GM18502 (cell line): ENCODE data around the gene PHC3.
A peak's percentile ranks its signal among the peaks of the same experiment; 100 is the strongest.
"Not testable (repeated sequence)": the region's sequence is repeated elsewhere in the genome, so short reads cannot be mapped to it uniquely, and the experiment has no call there.

ENCODE experiments used
- ATAC-seq: cut with Tn5 transposase; IDR thresholded peaks from one replicate; pipeline ENCODE4 v1.9.1; 2021; ENCODE audit warnings: mild to moderate bottlenecking; ENCODE audit not compliant: unreplicated experiment, poor library complexity

Gene PHC3

GRCh38 chr3:170180908-170181885, at the start of gene PHC3:
PHC3 (minus strand) TSS chr3:170181733; CDS start chr3:170181715, 18 bp downstream.
- ATAC-seq: peak; percentile 74

GRCh38 chr3:170228093-170228766, 46.7 kb upstream of the PHC3 start:
- ATAC-seq: no peak

- ATAC-seq: no peak
Observed at GRCh38 chr3:170226426-170226960, 45.0 kb upstream of the PHC3 start.

GRCh38 chr3:170225166-170225565, 43.6 kb upstream of the PHC3 start:
- no peak for ATAC-seq

GRCh38 chr3:170222647-170223541, 41.4 kb upstream of the PHC3 start:
- peak; percentile 36 for ATAC-seq

- ATAC-seq: peak; percentile 96
Observed at GRCh38 chr3:170221924-170222646, 40.6 kb upstream of the PHC3 start, which contains the start of gene PRKCI. PRKCI (plus strand) TSS chr3:170222424; CDS start chr3:170222670, 246 bp downstream.

GRCh38 chr3:170220871-170221270, 39.3 kb upstream of the PHC3 start:
- no peak for ATAC-seq

- ATAC-seq: no peak
Observed at GRCh38 chr3:170219850-170220249, 38.3 kb upstream of the PHC3 start.

- ATAC-seq: no peak
Observed at GRCh38 chr3:170211668-170212067, 30.1 kb upstream of the PHC3 start.

- ATAC-seq: no peak
Observed at GRCh38 chr3:170207717-170208116, 26.2 kb upstream of the PHC3 start.

- not testable (repeated sequence) for ATAC-seq
Observed at GRCh38 chr3:170206164-170206762, 24.7 kb upstream of the PHC3 start.

GRCh38 chr3:170205302-170205701, 23.8 kb upstream of the PHC3 start:
- no peak for ATAC-seq

- ATAC-seq: no peak
Observed at GRCh38 chr3:170204509-170204908, 23.0 kb upstream of the PHC3 start.

GRCh38 chr3:170204023-170204472, 22.5 kb upstream of the PHC3 start:
- ATAC-seq: no peak

GRCh38 chr3:170203457-170203856, 21.9 kb upstream of the PHC3 start:
- ATAC-seq: no peak

GRCh38 chr3:170201527-170201926, 20.0 kb upstream of the PHC3 start:
- ATAC-seq: no peak

GRCh38 chr3:170200987-170201386, 19.5 kb upstream of the PHC3 start:
- no peak for ATAC-seq

- ATAC-seq: no peak
Observed at GRCh38 chr3:170196833-170197232, 15.3 kb upstream of the PHC3 start.

GRCh38 chr3:170195759-170196158, 14.2 kb upstream of the PHC3 start:
- ATAC-seq: not testable (repeated sequence)
